Frontal cortex (tissue), 4 donors: ENCODE results near the gene CRB1. TPM values are rescaled to one million over a fixed set of nuclear protein-coding genes. Genes with fewer than 3 reads are reported as not detected.
A peak's percentile ranks its signal among the peaks of the same experiment; 100 is the strongest.

Source experiments
- DNase-seq, 2 donors: peaks; one replicate each; pipeline ENCODE4 v3.0.0; 2012; ENCODE audit warnings: low spot score in 2 of 2
- FAIRE-seq: peaks from 2 replicates; lab custom pipeline; 2012; peaks lifted over from hg19 to GRCh38; lab: Jason Lieb, UNC
- total RNA-seq: library from RNA; depleted of rRNA; stranded (reverse); fragments of >200 nt; gene quantifications from one replicate; pipeline ENCODE4 v1.2.3, GENCODE V29; 2014
- donor health status: control.
- donor health status: control.
- donor health status: control.

CRB1 gene
- total RNA-seq, 1 donor from 2014 or later, result 16.7 TPM

GRCh38 chr1:197339106-197340060 is 71.3 kb downstream of the CRB1 start:
- no peak for DNase-seq
- no peak for FAIRE-seq

GRCh38 chr1:197341626-197342025 is 73.6 kb downstream of the CRB1 start:
- DNase-seq (no peak), FAIRE-seq (no peak)

- DNase-seq (no peak), FAIRE-seq (no peak)
These were observed 74.1 kb downstream of the CRB1 start for GRCh38 chr1:197342044-197342565.

- FAIRE-seq (peak; percentile 19), DNase-seq (no peak)
These were observed 74.6 kb downstream of the CRB1 start for GRCh38 chr1:197342669-197343068.

GRCh38 chr1:197343663-197344273 is 75.7 kb downstream of the CRB1 start:
- DNase-seq (no peak), FAIRE-seq (no peak)

- no peak for DNase-seq
These were observed 83.9 kb downstream of the CRB1 start for GRCh38 chr1:197351821-197352440.

GRCh38 chr1:197355248-197355995 is 87.4 kb downstream of the CRB1 start:
- DNase-seq (no peak), FAIRE-seq (no peak)

More at GRCh38 chr1:197351821-197352440, 83.9 kb downstream of the CRB1 start:
- no peak for FAIRE-seq

GRCh38 chr1:197356723-197357533 is 88.9 kb downstream of the CRB1 start:
- FAIRE-seq (no peak), DNase-seq (peak; percentile 22 to 27)

- no peak for FAIRE-seq
- DNase-seq, result no peak
These were observed 90.9 kb downstream of the CRB1 start for GRCh38 chr1:197358959-197359358.

- DNase-seq (no peak), FAIRE-seq (no peak)
These were observed 92.0 kb downstream of the CRB1 start for GRCh38 chr1:197360068-197360467.

- FAIRE-seq, result peak; percentile 24
- no peak for DNase-seq
These were observed 94.8 kb downstream of the CRB1 start for GRCh38 chr1:197362871-197363270.

- DNase-seq (no peak), FAIRE-seq (no peak)
These were observed 95.8 kb downstream of the CRB1 start for GRCh38 chr1:197363855-197364254.

GRCh38 chr1:197366996-197367395 is 98.9 kb downstream of the CRB1 start:
- FAIRE-seq, result no peak
- no peak for DNase-seq

- DNase-seq, result no peak
- no peak for FAIRE-seq
These were observed 99.6 kb downstream of the CRB1 start for GRCh38 chr1:197367627-197368026.

GRCh38 chr1:197374428-197374827 is 106.4 kb downstream of the CRB1 start:
- DNase-seq (no peak), FAIRE-seq (no peak)

GRCh38 chr1:197384471-197384870 is 116.4 kb downstream of the CRB1 start:
- DNase-seq (no peak), FAIRE-seq (no peak)

GRCh38 chr1:197388801-197389200 is 120.7 kb downstream of the CRB1 start:
- no peak for DNase-seq
- FAIRE-seq, result no peak

GRCh38 chr1:197390856-197391255 is 122.8 kb downstream of the CRB1 start:
- FAIRE-seq, result no peak
- DNase-seq, result no peak
